ENCODE measurements around the gene MAN2A2. TPM values are rescaled to one million over a fixed set of nuclear protein-coding genes. Genes with fewer than 3 reads are reported as not detected.

MAN2A2 gene
- total and polyA plus RNA-seq, 2 of the 8 experiments (the other 6 are each of a cell fraction or from before 2014, with no cell fraction given): 23.1 to 29.7 TPM

DNA sequence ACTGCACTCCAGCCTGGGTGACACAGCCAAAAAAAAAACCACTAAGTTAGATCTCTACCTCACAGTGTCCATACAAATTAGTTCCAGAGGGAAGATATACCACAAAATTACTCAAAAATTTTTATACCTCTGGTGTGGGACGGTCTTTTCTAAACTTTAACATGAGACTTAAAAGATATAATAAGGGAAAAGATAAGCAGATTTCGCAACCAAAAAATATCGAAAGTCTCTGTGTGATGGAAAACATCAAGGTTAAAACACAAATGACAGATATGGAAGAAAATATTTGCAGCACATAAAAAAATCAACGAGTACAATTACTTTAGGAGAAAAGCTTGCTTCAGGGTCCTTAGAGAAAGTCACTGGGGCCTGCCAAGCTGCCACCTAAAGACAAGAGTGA, 18.8 kb downstream of the MAN2A2 start (continued):
- TF ChIP-seq, protein P1, sequence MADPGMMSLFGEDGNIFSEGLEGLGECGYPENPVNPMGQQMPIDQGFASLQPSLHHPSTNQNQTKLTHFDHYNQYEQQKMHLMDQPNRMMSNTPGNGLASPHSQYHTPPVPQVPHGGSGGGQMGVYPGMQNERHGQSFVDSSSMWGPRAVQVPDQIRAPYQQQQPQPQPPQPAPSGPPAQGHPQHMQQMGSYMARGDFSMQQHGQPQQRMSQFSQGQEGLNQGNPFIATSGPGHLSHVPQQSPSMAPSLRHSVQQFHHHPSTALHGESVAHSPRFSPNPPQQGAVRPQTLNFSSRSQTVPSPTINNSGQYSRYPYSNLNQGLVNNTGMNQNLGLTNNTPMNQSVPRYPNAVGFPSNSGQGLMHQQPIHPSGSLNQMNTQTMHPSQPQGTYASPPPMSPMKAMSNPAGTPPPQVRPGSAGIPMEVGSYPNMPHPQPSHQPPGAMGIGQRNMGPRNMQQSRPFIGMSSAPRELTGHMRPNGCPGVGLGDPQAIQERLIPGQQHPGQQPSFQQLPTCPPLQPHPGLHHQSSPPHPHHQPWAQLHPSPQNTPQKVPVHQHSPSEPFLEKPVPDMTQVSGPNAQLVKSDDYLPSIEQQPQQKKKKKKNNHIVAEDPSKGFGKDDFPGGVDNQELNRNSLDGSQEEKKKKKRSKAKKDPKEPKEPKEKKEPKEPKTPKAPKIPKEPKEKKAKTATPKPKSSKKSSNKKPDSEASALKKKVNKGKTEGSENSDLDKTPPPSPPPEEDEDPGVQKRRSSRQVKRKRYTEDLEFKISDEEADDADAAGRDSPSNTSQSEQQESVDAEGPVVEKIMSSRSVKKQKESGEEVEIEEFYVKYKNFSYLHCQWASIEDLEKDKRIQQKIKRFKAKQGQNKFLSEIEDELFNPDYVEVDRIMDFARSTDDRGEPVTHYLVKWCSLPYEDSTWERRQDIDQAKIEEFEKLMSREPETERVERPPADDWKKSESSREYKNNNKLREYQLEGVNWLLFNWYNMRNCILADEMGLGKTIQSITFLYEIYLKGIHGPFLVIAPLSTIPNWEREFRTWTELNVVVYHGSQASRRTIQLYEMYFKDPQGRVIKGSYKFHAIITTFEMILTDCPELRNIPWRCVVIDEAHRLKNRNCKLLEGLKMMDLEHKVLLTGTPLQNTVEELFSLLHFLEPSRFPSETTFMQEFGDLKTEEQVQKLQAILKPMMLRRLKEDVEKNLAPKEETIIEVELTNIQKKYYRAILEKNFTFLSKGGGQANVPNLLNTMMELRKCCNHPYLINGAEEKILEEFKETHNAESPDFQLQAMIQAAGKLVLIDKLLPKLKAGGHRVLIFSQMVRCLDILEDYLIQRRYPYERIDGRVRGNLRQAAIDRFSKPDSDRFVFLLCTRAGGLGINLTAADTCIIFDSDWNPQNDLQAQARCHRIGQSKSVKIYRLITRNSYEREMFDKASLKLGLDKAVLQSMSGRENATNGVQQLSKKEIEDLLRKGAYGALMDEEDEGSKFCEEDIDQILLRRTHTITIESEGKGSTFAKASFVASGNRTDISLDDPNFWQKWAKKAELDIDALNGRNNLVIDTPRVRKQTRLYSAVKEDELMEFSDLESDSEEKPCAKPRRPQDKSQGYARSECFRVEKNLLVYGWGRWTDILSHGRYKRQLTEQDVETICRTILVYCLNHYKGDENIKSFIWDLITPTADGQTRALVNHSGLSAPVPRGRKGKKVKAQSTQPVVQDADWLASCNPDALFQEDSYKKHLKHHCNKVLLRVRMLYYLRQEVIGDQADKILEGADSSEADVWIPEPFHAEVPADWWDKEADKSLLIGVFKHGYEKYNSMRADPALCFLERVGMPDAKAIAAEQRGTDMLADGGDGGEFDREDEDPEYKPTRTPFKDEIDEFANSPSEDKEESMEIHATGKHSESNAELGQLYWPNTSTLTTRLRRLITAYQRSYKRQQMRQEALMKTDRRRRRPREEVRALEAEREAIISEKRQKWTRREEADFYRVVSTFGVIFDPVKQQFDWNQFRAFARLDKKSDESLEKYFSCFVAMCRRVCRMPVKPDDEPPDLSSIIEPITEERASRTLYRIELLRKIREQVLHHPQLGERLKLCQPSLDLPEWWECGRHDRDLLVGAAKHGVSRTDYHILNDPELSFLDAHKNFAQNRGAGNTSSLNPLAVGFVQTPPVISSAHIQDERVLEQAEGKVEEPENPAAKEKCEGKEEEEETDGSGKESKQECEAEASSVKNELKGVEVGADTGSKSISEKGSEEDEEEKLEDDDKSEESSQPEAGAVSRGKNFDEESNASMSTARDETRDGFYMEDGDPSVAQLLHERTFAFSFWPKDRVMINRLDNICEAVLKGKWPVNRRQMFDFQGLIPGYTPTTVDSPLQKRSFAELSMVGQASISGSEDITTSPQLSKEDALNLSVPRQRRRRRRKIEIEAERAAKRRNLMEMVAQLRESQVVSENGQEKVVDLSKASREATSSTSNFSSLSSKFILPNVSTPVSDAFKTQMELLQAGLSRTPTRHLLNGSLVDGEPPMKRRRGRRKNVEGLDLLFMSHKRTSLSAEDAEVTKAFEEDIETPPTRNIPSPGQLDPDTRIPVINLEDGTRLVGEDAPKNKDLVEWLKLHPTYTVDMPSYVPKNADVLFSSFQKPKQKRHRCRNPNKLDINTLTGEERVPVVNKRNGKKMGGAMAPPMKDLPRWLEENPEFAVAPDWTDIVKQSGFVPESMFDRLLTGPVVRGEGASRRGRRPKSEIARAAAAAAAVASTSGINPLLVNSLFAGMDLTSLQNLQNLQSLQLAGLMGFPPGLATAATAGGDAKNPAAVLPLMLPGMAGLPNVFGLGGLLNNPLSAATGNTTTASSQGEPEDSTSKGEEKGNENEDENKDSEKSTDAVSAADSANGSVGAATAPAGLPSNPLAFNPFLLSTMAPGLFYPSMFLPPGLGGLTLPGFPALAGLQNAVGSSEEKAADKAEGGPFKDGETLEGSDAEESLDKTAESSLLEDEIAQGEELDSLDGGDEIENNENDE (IDR thresholded peaks at IDR 0.05; ENCODE audit: insufficient replicate concordance, low read length): no peak
- TF ChIP-seq TAF1 (IDR thresholded peaks at IDR 0.05; ENCODE audit: low read depth, low read length) (no peak), TBP (IDR thresholded peaks at IDR 0.05; ENCODE audit: low read depth, low read length) (no peak), TEAD4 (IDR thresholded peaks at IDR 0.05; ENCODE audit: low read depth, low read length) (no peak), RNF2 (IDR thresholded peaks at IDR 0.05; ENCODE audit: borderline replicate concordance, low read depth, low read length, missing control alignments, poor library complexity, severe bottlenecking) (no peak), NANOG (IDR thresholded peaks at IDR 0.05; ENCODE audit: insufficient read depth, low read depth, low read length, poor library complexity, severe bottlenecking) (no peak), SIRT6 (IDR thresholded peaks at IDR 0.05; ENCODE audit: low read length) (no peak), SIN3A (conservative IDR thresholded peaks at IDR 0.05 in 1 of 2, IDR thresholded peaks at IDR 0.05 in 1 of 2; ENCODE audit: low read depth in 1 of 2, low read length in 2 of 2) (no peak), BRCA1 (IDR thresholded peaks at IDR 0.05; ENCODE audit: low read depth, low read length) (no peak)
- TF ChIP-seq, protein P2, sequence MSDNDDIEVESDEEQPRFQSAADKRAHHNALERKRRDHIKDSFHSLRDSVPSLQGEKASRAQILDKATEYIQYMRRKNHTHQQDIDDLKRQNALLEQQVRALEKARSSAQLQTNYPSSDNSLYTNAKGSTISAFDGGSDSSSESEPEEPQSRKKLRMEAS (IDR thresholded peaks at IDR 0.05): no peak
- TF ChIP-seq, protein P3, sequence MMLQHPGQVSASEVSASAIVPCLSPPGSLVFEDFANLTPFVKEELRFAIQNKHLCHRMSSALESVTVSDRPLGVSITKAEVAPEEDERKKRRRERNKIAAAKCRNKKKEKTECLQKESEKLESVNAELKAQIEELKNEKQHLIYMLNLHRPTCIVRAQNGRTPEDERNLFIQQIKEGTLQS (IDR thresholded peaks at IDR 0.05; ENCODE audit: insufficient read depth, low read depth, low read length): no peak
